Inflammatory macrophage treated with lipopolysaccharide for 4 hours (primary cell): ENCODE results near the gene RPH3AL.
"Not testable (repeated sequence)": the region's sequence is repeated elsewhere in the genome, so short reads cannot be mapped to it uniquely, and the experiment has no call there.

Experiments
- DNase-seq: peaks from one replicate; pipeline ENCODE4 v3.0.0-alpha.2; 2020

Gene RPH3AL

DNA sequence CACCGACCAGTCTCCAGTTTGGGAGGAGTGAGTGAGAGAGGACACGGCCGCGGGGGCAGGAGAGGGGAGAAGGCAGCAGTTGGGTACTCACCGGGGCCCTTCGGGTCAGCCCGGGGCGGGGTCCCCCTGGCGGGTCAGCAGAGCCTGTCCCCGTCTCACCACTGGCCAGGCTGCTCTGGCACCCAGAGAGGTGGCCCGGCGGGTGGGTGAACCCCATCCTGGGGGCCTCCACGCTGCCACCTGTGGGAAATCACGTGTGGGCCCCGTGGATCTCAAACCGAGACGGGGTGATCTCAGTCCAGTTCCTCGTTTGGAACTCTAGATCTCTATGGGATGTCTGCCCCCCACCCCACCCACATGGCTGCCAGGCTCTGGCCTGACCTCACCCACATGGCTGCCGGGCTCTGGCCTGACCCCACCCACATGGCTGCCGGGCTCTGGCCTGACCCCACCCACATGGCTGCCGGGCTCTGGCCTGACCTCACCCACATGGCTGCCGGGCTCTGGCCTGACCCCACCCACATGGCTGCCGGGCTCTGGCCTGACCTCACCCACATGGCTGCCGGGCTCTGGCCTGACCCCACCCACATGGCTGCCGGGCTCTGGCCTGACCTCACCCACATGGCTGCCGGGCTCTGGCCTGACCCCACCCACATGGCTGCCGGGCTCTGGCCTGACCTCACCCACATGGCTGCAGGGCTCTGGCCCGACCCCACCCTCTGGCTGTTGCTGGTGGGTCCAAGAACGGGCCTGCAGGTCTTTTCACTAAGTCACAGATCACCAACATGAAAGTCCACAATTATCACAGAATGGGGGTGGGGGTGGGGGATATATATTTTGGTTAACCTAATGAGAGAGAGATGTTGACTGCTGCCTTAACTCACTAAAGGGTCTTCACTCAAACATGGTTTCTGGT lies 136.8 kb downstream of the RPH3AL start:
- peak; percentile 63 for DNase-seq

DNA sequence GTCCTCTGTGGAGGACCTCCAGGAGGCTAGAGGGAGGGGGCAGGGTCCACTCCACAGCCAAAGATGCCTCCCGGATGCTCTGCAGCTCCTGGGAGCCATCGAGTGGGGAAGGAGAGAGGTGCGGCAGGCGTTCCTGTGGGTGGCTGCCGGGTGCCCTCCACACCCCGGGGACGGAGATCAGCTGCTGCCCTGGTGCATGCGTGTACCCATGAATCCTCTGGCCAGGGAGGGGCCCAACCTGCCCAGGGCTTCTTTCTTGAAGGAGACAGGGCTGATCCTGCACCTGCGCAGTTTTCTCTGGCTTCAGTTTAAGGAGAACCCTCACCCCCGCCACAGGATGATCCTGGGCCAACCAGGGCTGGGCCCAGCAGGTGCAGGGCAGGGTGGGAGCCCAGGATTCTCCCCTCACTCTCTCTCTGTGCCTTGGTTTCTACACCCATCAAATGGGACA lies 137.7 kb downstream of the RPH3AL start:
- DNase-seq: no peak

GRCh38 chr17:213286-214105 lies 139.1 kb downstream of the RPH3AL start:
- no peak for DNase-seq

- no peak for DNase-seq
Observed at GRCh38 chr17:210402-210801, 142.2 kb downstream of the RPH3AL start.

DNA sequence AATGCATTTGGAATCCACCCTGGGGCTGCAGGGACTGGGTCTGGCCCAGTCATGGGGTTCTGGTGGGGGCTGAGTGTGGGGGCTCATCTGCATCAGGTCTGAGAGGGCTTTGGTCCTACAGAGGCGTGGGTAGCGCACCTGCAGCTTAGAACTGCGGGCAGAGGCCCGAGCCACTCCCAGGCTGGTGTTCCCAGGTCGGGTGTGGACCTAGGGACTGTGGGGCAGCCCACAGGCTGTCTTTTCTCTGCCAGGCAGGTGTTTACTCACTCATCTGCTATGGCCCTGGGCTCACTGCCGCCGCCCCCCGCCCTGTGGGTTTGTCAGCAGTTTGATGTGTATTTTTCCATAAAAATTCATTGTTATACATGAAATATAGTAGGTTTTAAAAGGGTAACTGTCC lies 144.2 kb downstream of the RPH3AL start:
- DNase-seq: no peak

GRCh38 chr17:207775-208174 lies 144.8 kb downstream of the RPH3AL start:
- no peak for DNase-seq

DNA sequence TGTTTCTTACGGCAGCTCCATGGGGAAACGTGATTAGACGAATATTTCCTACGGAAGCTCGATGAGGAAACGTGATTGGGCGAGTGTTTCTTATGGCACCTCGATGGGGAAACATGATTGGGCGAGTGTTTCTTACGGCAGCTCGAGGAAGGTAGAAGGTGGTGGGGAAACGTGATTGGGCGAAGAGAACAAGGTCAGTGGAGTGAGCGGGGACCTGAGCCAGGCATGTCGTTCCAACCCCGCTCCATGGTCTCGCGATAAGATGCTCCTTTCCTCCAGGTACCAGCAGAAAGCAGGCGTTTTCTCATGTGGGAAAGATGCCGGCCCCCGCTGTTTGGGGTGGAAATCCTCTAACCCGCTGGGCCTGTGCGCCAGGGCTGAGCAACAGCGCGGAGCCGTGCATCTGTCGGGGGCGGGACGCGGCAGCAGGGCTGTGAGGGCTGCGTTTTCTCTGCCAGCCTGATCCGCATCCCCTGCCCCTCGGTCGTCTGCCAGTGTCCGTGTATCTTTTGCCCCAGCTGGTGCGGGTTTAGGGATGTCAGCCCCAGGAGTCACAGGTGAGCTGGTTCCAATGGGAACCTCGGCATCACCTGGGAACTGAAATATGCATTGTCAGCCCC lies 145.6 kb downstream of the RPH3AL start:
- DNase-seq: no peak

- not testable (repeated sequence) for DNase-seq
Observed at GRCh38 chr17:206484-206883, 146.1 kb downstream of the RPH3AL start.

GRCh38 chr17:205817-206216 lies 146.8 kb downstream of the RPH3AL start:
- no peak for DNase-seq

- no peak for DNase-seq
Observed at GRCh38 chr17:205148-205669, 147.4 kb downstream of the RPH3AL start.

DNA sequence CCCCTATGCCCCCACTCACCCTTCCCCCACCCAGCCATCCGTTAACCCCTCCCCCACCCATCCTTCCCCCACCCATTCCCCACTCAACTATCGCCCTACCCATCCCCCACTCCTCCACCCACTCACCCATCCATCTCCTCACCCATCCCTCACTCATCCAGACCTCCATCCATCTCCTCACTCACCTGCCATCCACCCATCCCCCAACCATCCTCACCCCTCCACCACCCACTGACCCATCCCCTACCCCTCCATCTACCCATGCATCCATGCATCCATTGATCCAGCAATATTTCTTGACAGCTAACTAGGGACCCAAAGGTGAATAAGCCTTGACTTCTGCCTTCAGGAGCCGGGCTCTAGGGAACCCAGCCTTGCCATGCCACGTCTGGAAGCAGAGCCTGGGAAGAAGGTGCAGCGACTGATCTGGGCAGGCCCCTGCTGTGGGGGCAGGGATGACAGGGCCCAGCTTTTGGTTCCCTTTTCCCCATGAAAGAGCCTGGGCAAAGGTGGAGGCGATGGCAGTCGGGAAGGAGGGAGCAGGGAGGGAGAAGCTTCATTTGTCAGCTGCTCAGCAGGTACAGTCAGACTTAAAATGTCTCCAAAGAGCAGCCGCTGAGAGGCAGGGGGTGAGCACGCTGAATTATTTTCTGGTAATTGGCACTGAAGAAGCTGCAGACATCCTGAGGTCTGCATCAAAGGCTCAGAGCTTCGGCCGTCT lies 148.0 kb downstream of the RPH3AL start:
- no peak for DNase-seq

GRCh38 chr17:202501-202951 lies 150.1 kb downstream of the RPH3AL start:
- no peak for DNase-seq

GRCh38 chr17:201736-202135 lies 150.9 kb downstream of the RPH3AL start:
- DNase-seq: not testable (repeated sequence)

- DNase-seq: not testable (repeated sequence)
Observed at GRCh38 chr17:201257-201656, 151.3 kb downstream of the RPH3AL start.

DNA sequence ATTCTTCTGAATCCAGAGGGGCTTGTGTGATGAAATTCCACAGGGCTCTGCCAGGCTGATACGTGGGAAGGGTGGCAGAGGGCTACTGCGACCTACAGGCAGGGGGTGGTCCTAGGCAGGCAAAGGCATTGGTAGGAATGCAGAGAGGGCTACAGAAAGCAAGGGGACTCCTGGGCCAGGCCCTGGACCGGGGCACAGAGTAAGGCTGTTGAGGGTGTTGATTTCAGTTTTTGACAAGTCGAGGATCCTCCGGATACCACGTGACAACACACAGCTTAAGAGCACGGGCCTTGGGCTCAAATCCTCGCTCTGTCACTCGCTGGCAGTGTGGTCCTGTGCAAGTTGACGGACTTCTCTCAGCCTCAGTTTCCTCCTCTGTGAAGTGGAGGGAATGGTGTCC lies 152.0 kb downstream of the RPH3AL start:
- DNase-seq: no peak

DNA sequence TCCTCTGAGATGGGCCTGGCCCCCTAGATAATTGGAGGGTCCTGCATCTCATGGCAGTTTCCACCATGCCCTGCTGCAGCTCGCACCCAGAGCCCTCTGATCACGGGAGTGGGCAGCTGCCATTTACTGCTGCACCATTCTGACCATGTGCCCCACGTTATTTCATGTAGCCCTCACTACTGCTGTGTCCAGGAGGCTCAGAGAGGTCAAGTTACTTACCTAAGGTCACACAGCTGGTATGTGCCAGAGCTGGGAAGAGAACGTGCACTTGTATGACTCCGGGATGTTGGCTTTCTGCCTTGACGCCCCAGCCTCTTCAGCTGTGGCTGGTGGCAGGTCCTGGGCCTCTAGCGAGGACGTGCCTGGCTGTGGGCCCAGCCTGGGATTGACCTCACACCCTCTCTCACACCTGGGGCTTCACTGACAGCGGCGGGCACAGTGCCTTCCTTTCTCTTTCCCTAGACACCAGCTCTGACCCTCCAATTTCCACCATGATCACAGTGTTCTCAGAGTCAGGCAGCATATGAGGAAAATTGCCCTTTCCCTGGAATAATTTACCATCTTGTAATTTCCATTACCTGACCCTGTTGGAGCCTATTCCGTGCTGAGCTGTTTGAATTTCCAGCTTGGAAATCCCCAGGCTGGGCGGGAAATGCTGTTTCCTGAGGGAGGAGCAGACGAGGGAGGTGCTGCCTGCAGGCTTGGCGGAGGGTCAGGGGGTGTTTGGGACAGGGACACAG lies 152.6 kb downstream of the RPH3AL start:
- DNase-seq: no peak

GRCh38 chr17:199191-199604 lies 153.4 kb downstream of the RPH3AL start:
- DNase-seq: no peak

GRCh38 chr17:198225-198624 lies 154.4 kb downstream of the RPH3AL start:
- not testable (repeated sequence) for DNase-seq

GRCh38 chr17:197352-197751 lies 155.3 kb downstream of the RPH3AL start:
- DNase-seq: no peak

DNA sequence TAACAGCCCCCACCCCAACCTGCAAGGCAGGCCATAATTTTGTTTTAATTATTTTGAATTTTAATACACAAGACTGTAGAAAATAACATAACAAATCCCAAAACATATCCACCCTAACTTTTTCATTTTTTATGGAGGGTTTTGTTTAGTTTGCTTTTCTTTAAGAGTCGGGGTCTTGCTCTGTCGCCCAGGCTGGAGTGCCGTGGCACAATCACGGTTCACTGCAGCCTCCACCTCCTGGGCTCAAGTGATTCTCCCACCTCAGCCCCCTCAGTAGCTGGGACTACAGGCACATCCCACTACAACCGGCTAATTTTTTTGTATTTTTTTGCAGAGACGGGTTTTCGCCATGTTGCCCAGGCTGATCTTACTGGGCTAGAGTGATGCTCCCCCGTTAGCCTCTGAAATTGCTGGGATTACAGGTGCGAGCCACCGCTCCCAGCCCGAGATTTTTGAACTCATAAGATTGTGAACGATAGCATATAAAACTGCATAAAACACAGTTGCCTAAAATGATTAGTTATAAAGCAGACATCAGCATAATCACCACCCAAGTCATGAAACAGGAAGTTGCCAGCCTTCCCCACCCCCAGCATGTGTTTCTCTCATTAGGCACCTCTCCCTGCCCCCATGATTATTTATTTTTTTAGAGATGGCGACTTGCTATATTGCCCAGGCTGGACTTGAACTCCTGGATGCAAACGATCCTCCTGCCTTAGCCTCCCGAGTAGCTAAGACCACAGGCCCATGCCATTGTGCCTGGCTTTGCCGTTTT lies 157.6 kb downstream of the RPH3AL start:
- peak; percentile 13 for DNase-seq
